MM.1S (cell line): Measurements from ENCODE around the gene LARGE1.

Source experiments
- DNase-seq: peaks from one replicate; pipeline ENCODE4 v3.0.0-alpha.2; 2015
- H2AFZ ChIP-seq: fragments of 300-600 bp; sonication (generic); 2 replicates; pipeline ENCODE4 v1.6.0; 2016; ENCODE audit warnings: antibody characterized with exemption, low read length
- H3F3A ChIP-seq: fragments of 300-600 bp; sonication (generic); 2 replicates; pipeline ENCODE4 v1.6.1; 2016; ENCODE audit warnings: mild to moderate bottlenecking, antibody characterized with exemption, low read length, moderate library complexity, mixed read lengths; ENCODE audit not compliant: insufficient read depth
- H3K27ac ChIP-seq: fragments of 300-600 bp; sonication (generic); 2 replicates; pipeline ENCODE4 v1.5.1; 2016; ENCODE audit warnings: mild to moderate bottlenecking, low read length
- H3K27me3 ChIP-seq: fragments of 300-600 bp; sonication (generic); replicated peaks from 2 replicates; pipeline ENCODE4 v1.6.0; 2016; ENCODE audit warnings: low read length; ENCODE audit not compliant: insufficient read depth
- H3K36me3 ChIP-seq: fragments of 300-600 bp; sonication (generic); replicated peaks from 2 replicates; pipeline ENCODE4 v1.6.1; 2016; ENCODE audit warnings: mild to moderate bottlenecking, low read length, mixed read lengths; ENCODE audit not compliant: insufficient read depth
- H3K4me1 ChIP-seq: fragments of 300-600 bp; sonication (generic); 2 replicates; pipeline ENCODE4 v1.6.1; 2016; ENCODE audit warnings: low read length, mixed read lengths
- H3K4me2 ChIP-seq: fragments of 300-600 bp; sonication (generic); 2 replicates; pipeline ENCODE4 v1.6.0; 2016; ENCODE audit warnings: low read depth, low read length
- H3K4me3 ChIP-seq: fragments of 300-600 bp; sonication (generic); 2 replicates; pipeline ENCODE4 v1.5.1; 2016; ENCODE audit warnings: low read length, mixed read lengths
- H3K79me2 ChIP-seq: fragments of 300-600 bp; sonication (generic); 2 replicates; pipeline ENCODE4 v1.6.1; 2016; ENCODE audit warnings: mixed run types, low read length, mixed read lengths
- H3K9ac ChIP-seq: fragments of 300-600 bp; sonication (generic); 2 replicates; pipeline ENCODE4 v1.6.1; 2016; ENCODE audit warnings: low read length, mixed read lengths
- H3K9me2 ChIP-seq: fragments of 300-600 bp; sonication (generic); replicated peaks from 2 replicates; pipeline ENCODE4 v1.6.1; 2016; ENCODE audit warnings: mild to moderate bottlenecking, low read length, mixed read lengths; ENCODE audit not compliant: insufficient read depth
- H3K9me3 ChIP-seq: fragments of 300-600 bp; sonication (generic); replicated peaks from 2 replicates; pipeline ENCODE4 v1.6.1; 2016; ENCODE audit warnings: mild to moderate bottlenecking, low read length, mixed read lengths; ENCODE audit not compliant: insufficient read depth
- H4K20me1 ChIP-seq: fragments of 300-600 bp; sonication (generic); 2 replicates; pipeline ENCODE4 v1.6.1; 2016; ENCODE audit warnings: mild to moderate bottlenecking, low read length, moderate library complexity, mixed read lengths; ENCODE audit not compliant: insufficient read depth
- EZH2 ChIP-seq: fragments of 300-600 bp; sonication (generic); optimal IDR thresholded peaks from 2 replicates; pipeline ENCODE3; 2017; ENCODE audit warnings: low read depth, mild to moderate bottlenecking, antibody characterized with exemption, low read length, mixed read lengths
- EZH2phosphoT487 ChIP-seq: fragments of 300-600 bp; sonication (generic); IDR thresholded peaks from 2 replicates; pipeline ENCODE4 v1.6.1; 2018; ENCODE audit warnings: antibody characterized with exemption, low read length
- TF ChIP-seq, protein P1 (sequence below): fragments of 300-600 bp; sonication (generic); IDR thresholded peaks from 2 replicates; pipeline ENCODE4 v1.5.1; 2016; ENCODE audit warnings: antibody characterized with exemption, low read length, mixed read lengths

Gene LARGE1

DNA sequence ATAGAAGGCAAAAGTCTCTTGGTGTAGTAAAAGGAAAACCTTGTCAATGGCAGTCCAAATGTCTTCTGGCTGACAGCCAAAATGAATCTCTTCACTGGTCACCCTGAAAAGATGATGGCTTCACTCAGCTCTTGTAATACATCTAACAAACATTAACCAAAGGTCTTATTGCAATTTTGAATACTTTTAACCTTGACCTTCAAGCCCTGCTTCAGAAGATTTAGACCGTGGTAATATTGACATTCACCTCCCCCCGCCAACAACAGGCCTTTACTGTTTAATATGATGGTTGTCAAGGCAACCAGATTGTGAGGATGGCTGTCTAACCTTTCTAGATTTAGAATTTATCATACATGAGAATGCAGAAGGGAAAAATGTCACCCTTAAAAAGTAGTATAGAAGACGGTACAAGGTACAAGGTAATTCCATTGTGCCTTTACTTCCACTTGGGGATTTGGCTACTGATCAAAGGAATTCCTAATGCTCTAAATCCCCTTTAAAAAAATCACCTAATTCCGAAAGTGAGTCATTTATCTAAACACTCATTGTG is 342.3 kb downstream of the LARGE1 start:
- no peak overlapping the region for H2AFZ ChIP-seq
- H3K9ac ChIP-seq, result no peak overlapping the region
- no peaks in the 10 kb centered on the region for H3K36me3 ChIP-seq
- TF ChIP-seq EZH2phosphoT487 (no peak), EZH2 (no peak)
- TF ChIP-seq, protein P1, sequence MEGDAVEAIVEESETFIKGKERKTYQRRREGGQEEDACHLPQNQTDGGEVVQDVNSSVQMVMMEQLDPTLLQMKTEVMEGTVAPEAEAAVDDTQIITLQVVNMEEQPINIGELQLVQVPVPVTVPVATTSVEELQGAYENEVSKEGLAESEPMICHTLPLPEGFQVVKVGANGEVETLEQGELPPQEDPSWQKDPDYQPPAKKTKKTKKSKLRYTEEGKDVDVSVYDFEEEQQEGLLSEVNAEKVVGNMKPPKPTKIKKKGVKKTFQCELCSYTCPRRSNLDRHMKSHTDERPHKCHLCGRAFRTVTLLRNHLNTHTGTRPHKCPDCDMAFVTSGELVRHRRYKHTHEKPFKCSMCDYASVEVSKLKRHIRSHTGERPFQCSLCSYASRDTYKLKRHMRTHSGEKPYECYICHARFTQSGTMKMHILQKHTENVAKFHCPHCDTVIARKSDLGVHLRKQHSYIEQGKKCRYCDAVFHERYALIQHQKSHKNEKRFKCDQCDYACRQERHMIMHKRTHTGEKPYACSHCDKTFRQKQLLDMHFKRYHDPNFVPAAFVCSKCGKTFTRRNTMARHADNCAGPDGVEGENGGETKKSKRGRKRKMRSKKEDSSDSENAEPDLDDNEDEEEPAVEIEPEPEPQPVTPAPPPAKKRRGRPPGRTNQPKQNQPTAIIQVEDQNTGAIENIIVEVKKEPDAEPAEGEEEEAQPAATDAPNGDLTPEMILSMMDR, result no peak
- H3K9me3 ChIP-seq, result no peaks in the 10 kb centered on the region
- no peak overlapping the region for H3K4me3 ChIP-seq
- no peak overlapping the region for H3K4me2 ChIP-seq
- no peaks in the 10 kb centered on the region for H3F3A ChIP-seq
- no peak overlapping the region for H3K27ac ChIP-seq
- H3K9me2 ChIP-seq, result no peaks in the 10 kb centered on the region
- DNase-seq, result no peak
- 0 out of 2 replicates have a peak, but pooled peaks cover 3% of the 10 kb centered on the region for H3K4me1 ChIP-seq
- no peaks in the 10 kb centered on the region for H3K27me3 ChIP-seq
- peaks cover 9% of the 10 kb centered on the region; the same call in 1 of the 2 replicates for H3K79me2 ChIP-seq
- no peaks in the 10 kb centered on the region for H4K20me1 ChIP-seq

- no peaks in the 10 kb centered on the region for H4K20me1 ChIP-seq
- H3K4me3 ChIP-seq, result no peak overlapping the region
- H3K79me2 ChIP-seq, result peaks cover 11% of the 10 kb centered on the region
- H3K36me3 ChIP-seq, result no peaks in the 10 kb centered on the region
- no peaks in the 10 kb centered on the region for H3F3A ChIP-seq
- no peak overlapping the region for H3K4me2 ChIP-seq
- no peaks in the 10 kb centered on the region for H3K27me3 ChIP-seq
- H3K4me1 ChIP-seq, result 0 out of 2 replicates have a peak, but pooled peaks cover 3% of the 10 kb centered on the region
- H3K9me2 ChIP-seq, result no peaks in the 10 kb centered on the region
- no peak overlapping the region for H3K9ac ChIP-seq
- H2AFZ ChIP-seq, result no peak overlapping the region
- DNase-seq, result no peak
- no peaks in the 10 kb centered on the region for H3K9me3 ChIP-seq
- TF ChIP-seq EZH2 (no peak), EZH2phosphoT487 (no peak)
- TF ChIP-seq, protein P1, result no peak
- H3K27ac ChIP-seq, result no peak overlapping the region
Measured at GRCh38 chr22:33576205-33576604, 344.1 kb downstream of the LARGE1 start.

DNA sequence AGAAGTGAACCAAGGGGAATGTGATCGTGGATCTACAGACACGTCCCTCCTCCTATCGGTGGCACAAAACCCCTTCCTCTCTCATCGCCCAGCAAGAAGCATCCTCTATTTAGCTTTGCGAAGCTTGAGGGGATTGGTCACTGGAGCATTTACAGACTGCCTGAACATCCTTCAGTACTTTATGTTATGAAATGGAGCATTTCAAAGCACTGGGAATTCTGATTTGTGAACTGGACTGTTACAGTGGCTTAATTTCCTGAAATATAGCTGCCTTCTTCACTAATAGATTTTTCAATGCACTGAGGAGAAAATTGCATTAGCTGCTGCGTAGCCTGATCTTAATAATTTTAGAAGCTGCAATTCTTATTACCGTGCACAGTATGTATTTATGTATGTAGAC is 344.5 kb downstream of the LARGE1 start:
- no peak for TF ChIP-seq EZH2phosphoT487
- TF ChIP-seq, protein P1, result no peak
- TF ChIP-seq EZH2, result no peak
- 0 out of 2 replicates have a peak, but pooled peaks cover 3% of the 10 kb centered on the region for H3K4me1 ChIP-seq
- H3K36me3 ChIP-seq, result no peaks in the 10 kb centered on the region

More for the DNA sequence above, 344.5 kb downstream of the LARGE1 start:
- Histone ChIP-seq H3K4me3 (no peak overlapping the region), H3K9me3 (no peaks in the 10 kb centered on the region), H3F3A (no peaks in the 10 kb centered on the region), H3K4me2 (no peak overlapping the region), H3K27me3 (no peaks in the 10 kb centered on the region), H3K9ac (no peak overlapping the region), H2AFZ (no peak overlapping the region), H4K20me1 (no peaks in the 10 kb centered on the region), H3K79me2 (peaks cover 15% of the 10 kb centered on the region), H3K27ac (no peak overlapping the region), H3K9me2 (no peaks in the 10 kb centered on the region)
- DNase-seq, result no peak
